UCSD-AML1 (cell line): Measurements from ENCODE around the gene KCNJ11.
"Not testable (repeated sequence)": the region's sequence is repeated elsewhere in the genome, so short reads cannot be mapped to it uniquely, and the experiment has no call there.

Source experiments
- DNase-seq: peaks from one replicate; lab custom pipeline; 2025; ENCODE audit not compliant: unreplicated experiment; lab: John Stamatoyannopoulos, UW

Gene KCNJ11

DNA sequence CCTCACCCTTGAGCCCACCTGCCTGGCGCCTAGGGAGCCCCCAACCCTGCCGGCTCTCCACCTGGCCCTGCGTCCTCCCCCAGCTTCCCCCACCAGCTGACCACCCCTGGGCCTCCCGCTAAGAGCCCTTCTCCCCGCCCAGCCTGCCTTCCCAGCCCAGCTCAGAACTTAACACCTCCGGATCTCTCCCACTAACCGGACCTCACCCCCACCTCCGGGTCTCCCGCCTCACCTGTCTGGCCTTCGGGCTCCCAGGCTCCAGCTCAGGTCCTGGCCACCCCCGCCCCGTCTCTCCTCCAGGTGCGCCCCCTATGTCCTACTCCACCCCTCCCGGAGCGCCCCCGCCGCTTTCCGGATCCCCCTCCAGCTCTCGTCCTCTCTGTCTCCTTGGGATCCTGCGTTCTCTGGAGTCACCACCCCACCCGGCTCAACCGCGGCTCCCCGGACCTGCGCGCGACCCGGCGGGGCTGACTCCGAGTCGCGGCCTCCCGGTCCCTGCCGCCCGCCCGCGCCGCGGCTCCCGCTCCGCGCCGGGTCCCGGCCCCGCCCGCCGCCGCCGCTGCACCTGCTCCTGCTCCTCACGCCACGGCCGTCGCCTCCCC is at the start of gene KCNJ11:
KCNJ11 (minus strand) TSS at position 51 of the 602 bp plus-strand sequence. CDS start 568 bp downstream, outside the sequence.
- DNase-seq, result no peak

DNA sequence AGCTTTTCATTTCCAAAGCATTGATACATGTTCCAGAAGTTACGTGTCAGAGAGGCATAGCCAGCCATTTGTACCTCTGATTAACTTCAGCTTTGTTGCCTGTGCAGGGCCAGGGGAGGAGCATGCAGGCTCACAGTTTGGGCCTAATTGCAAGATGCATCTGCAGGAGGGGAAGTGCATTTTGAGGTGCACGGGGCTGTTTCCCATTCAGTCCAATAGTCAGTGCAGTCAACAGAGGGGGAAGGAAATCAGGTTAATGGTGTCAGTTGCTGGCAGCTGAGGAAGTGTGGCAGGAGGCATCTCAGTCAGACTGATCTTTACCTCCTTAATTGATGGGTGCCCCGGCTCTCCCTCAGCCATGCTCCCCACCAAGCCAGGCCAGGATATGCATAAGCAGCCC is 48.9 kb upstream of the KCNJ11 start:
- DNase-seq, result no peak

- no peak for DNase-seq
Observed at GRCh38 chr11:17434108-17434507, 45.6 kb upstream of the KCNJ11 start.

DNA sequence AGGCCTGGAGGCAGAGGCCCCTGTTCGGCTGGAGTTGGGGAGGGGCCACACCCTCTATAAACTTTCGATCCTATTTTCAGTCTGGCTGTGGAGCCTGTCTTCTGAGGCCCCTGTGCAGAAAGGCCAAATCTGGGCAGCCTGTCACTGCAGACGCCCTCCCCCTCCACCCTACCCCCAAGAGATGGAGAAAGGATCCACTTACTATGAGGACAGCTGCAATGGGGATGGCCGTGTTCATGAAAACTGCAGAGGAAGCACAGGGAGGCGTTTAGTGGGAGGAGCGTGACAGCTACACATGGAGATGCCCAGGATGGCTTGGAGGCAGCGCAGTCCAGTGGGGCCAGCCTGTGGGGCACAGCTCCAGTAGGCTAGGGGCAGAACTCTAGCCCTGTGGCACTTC is 43.5 kb upstream of the KCNJ11 start:
- no peak for DNase-seq

DNA sequence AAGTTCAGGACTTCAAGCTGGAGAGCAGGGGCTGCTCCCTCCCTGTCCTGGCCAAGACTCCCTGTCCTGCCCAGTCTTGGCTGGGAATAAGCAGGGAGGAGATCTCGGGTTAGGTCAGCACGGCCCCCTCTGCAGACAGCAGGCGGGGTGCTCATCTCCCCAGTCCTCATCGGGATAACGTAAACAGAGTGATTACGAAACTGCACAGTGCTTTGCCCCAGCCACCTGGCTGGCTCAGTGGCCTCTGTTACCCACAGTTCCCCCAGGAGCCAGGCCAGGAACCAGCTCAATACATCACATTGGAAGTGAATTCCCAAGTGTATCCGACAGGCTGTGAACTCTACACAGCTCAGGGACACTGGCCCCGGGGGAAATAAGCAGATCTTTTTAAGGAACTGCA is 42.7 kb upstream of the KCNJ11 start:
- no peak for DNase-seq

DNA sequence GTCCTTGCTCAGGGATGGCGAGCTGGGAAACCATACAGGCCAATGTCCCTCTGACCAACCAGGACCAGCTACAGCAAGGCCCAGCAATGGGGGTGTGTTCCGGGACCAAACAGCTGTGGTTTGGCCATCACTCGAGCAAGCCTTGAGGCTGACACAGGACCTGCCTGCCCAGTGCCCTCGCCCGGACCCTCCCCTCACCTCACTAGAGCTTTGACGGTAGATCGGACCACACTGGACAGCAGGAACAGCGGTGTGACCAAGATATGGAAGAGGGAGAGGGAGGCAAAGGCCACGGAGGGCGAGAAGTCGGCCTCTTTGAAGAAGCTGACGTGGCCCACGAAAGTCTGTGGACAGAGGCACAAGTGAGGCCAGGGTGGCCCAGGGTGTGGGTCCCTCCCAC is 42.2 kb upstream of the KCNJ11 start:
- no peak for DNase-seq

DNA sequence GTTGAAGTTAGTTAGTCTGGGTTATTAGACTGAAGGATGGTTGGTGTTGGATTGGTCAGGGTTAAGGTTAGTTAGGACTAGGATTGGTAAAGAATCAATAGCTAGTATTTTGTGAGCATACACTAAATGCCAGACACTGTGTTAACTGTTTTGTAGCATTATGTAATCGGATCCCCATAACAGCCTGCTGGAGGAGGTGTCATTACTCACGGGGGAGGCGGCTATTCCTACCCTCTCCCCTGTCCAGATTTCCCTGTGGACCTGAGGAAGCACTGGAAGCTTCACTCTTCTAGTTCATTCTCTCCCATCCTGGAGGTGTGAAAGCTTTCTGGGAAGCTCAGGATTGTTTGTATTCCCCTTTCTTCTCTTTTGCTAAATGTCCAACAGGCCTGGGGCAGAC is 40.5 kb upstream of the KCNJ11 start:
- DNase-seq, result no peak

DNA sequence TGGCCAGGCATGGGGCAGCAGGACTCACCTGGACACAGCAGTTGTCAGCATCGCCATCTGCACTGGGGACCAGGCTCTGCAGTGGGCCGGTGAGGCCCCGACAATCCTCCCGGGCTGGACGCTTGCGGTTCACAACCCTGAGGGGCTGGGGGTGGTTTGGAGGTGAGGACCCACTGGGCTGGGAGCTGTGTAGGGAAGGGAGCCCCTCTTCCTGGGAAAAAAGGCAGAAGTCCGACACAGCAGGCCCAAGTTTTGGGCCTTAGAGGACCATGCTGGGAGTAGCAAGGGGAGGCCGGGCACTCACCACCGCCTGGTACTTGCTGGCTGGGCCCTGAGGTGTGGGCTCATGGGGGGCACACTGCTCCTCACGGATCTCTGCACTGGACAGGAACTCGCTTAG is 39.8 kb upstream of the KCNJ11 start:
- no peak for DNase-seq

DNA sequence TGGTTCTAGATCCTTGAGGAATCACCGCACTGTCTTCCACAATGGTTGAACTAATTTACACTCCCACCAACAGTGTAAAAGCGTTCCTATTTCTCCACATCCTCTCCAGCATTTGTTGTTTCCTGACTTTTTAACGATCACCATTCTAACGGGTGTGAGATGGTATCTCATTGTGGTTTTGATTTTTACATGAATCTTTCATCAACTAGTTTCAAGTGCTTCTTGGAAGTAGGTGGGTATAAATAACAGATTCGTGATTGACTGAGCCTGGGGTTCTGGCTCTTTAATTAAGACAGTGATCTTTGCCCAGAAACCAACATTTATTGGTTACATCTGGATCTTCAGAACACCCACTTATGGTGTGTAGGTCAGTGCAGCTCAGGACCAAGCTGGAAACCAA is 37.8 kb upstream of the KCNJ11 start:
- not testable (repeated sequence) for DNase-seq

- DNase-seq, result no peak
Observed at GRCh38 chr11:17423533-17424310, 35.3 kb upstream of the KCNJ11 start.

- no peak for DNase-seq
Observed at GRCh38 chr11:17421781-17422180, 33.3 kb upstream of the KCNJ11 start.

GRCh38 chr11:17418444-17419081 is 30.1 kb upstream of the KCNJ11 start:
- no peak for DNase-seq

DNA sequence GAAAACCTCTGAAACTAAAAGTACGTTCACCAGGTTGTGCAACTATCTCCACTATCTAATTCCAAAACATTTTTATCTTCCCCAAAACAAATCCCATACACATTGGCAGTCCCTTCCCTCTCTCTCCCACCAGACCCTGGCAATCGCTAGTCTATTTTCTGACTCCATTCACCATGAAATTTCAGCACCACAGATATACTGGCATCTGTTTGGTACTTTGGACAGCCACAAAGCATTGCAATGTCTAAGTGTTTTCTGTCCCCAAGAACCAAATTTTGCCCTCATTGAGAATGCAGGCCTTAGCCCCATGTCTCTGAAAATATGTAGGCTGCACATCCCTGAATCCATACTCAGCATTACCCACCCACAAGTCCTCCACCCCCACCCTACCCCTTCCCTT is 28.0 kb upstream of the KCNJ11 start:
- DNase-seq, result no peak

GRCh38 chr11:17415523-17416104 is 27.2 kb upstream of the KCNJ11 start:
- no peak for DNase-seq

DNA sequence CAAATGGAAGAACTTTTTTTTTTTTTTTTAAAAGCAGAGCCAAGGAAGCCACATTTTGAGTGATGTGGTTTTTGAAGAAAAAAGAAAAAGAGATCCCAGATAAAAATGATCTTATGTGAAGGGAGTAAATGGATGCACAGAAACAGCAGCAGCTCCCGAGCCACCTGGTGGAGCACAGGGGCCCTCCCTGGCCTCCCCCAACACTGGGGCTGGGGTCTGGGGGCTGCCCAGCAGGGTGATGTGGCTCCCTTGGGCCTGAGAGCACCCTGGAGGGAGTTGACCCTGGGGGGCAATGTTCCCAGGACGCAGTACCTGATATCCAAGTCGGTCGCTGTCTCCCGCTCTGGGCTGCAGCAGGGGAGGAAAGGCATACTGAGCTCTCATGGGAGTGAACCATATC is 26.5 kb upstream of the KCNJ11 start:
- DNase-seq, result no peak

DNA sequence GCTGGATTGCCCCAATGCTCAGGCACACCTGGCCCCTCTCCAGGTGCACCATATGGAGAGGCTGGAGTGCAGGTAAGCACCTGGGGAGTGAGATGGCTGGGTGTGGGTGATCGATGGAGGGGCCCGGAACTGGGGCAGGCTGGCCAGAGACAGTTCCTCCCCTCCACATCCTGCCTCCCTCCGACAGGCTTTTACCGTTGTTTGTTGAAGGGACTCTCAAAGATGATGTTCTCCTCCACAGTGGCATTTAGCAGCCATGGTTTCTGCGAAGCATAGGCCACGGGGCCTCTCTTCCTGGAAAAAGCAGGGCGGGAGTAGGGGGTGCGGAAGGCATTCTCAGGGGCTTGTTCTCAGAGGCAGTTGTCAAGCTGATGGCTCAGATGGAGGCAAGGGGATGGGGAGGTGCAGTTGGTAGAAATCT is 25.9 kb upstream of the KCNJ11 start:
- no peak for DNase-seq

DNA sequence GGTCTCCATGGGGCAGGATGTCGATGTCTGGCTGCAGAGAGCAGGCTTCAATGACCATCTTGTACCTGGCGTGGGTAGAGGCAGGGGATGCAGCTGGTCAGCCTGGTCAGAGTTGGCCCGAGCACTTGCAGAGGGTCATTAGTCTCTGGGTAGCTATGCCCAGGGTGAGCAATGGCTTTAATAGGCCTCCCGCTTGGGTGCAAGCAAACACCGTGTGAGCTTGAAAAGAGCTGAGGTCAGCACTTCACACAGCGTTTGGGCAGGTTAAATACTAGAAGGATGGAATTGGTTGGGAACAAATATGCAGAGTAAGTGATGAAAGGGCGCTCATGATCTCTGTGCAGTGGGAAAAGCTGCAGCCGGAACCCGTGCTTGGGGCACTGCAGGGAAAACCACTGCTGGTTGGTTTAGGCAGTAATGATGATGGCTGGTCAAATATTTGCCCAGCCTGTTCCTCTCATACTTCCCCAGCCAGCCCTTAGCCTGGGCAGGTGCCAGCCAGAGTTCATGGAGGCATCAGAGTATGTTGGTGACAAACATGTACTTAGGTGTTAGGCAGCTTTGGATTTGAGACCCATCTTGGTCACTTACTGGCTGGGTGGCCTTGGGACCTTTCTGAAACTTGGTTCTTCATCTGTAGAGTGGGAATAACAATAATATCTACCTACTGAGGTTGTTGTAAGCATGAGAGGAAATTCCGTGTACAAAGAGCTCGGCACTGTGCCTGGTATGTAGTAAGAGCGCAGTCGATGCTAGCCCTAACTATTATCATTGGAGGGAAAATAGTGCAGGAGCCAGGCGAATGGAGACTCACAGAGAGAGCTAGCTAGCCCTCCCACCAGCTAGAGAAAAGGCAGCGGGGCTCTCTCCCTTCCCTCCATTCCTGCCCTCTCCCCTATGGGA is 25.2 kb upstream of the KCNJ11 start:
- no peak for DNase-seq

GRCh38 chr11:17412488-17413180 is 24.2 kb upstream of the KCNJ11 start:
- no peak for DNase-seq

DNA sequence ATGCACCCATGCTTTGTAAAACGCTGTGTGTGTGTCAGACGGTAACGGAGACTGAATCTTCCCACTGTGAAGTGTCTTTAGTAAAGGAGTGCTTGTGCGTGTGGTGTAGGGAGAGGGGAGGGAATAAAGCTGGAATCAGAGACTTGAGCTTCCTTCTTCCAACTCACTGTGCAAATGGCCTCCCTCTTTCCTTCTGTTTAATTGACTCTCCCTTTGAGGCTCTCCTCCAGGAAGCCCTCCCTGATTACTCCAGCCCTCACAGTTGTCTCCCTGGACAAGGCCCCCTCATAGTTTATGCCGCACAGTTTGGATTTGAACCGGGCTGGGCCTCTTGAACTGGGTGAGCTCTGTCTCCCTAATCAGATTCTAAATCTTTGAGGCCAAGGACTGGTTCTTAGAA is 23.0 kb upstream of the KCNJ11 start:
- DNase-seq, result no peak
